A172 (cell line): ENCODE measurements around the gene CCDC9B. TPM values are rescaled to one million over a fixed set of nuclear protein-coding genes. Genes with fewer than 3 reads are reported as not detected.

ENCODE experiments used
- DNase-seq: peaks from one replicate; pipeline ENCODE4 v3.0.0-alpha.2; 2015; ENCODE audit warnings: low spot score
- total RNA-seq: library from RNA; depleted of rRNA; stranded (reverse); fragments of >200 nt; shearing (Covaris generic); gene quantifications from 2 replicates; pipeline ENCODE4 v1.2.3, GENCODE V29; 2014

Gene CCDC9B
- total RNA-seq, 1 experiment from 2014 or later: 4.4 TPM

DNA sequence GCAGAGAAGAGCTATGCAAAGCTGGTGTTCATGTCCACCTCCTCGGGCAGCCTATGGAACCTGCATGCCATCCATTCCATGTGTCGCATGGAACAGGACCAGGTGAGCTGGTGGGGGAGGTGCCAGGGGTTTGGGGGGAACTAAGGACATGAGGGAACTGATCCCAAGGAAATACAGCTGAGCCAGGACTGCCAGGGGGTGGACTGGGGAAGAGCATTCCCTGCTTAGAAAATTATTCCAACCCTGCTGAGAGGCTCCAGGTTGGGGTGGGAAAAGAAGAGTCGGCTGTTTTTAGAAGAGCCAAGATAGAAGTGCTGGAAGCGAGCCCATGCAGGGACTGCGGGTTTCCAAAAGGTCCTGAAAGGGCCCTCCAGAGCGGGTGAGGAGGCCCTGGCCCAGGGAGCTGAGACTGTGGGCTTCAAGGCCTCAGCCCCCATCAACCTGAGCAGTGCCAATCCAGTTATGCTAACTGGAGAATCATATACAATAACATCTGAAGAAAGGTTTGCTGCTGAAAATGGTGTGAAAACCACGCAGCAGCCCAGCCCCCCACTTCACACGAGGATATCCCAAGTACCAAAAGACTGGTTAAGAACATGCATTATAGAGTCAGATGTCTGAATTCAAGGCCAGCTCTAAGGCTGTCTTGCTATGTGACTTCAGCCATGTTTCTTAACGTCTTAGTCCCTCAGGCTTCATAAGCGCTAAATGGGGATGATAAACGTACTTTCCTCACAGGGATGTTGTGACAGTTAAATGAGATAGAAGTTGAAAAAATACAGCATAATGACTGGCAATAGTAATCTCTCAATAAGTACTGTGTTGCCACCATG, 25.1 kb upstream of the CCDC9B start:
- no peak for DNase-seq

DNA sequence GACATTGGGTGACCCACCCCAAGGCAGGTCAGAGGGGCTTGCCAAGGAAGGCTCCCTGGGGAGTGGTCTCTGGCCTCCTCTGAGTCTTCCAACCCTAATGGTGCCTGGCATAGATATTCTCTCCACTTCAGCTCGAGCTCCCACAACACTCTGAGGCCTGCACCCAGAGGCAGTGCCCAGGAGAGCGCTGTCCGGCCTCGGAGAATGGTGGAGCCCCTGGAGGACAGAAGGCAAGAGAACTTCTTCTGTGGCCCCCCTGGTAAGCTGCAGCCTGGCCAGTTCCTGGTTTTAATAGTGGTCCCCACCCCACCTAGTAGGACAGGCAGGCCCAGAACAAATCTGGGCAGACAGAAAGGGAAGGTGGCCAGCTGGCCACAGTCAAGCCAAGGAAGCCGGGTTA, 24.3 kb upstream of the CCDC9B start:
- no peak for DNase-seq

DNA sequence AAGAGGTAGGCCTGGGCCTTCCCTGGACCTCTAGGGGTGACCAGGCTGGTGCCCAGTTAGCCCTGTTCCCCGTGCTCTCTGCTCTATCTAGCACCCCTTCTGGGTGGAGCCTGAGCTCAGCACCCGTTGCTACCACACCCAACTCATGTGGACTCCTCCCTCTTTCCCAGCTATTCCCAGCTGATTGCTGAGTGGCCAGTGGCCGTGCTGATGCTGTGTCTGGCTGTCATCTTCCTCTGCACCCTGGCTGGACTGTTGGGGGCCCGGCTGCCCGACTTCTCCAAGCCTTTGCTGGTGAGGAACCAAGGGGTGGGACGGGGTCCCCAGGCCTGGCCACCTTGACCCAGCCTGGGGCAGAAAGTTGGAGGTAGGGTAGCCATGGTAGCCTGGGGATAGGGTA, 23.5 kb upstream of the CCDC9B start:
- DNase-seq: no peak

DNA sequence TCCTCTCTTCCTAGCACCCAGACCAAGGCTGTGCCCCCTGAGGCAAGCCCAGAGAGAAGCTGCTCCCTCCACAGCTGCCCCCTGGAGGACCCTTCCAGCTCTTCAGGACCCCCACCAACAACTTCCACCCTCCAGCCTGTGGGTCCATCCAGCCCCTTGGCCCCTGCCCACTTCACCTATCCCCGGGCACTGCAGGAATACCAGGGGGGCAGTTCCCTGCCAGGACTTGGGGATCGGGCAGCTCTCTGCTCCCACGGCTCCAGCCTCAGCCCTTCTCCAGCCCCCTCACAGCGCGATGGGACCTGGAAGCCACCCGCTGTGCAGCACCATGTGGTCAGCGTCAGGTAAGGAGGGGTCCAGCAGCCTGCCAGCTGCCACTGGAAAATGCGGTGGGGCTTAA, 22.9 kb upstream of the CCDC9B start:
- no peak for DNase-seq

DNA sequence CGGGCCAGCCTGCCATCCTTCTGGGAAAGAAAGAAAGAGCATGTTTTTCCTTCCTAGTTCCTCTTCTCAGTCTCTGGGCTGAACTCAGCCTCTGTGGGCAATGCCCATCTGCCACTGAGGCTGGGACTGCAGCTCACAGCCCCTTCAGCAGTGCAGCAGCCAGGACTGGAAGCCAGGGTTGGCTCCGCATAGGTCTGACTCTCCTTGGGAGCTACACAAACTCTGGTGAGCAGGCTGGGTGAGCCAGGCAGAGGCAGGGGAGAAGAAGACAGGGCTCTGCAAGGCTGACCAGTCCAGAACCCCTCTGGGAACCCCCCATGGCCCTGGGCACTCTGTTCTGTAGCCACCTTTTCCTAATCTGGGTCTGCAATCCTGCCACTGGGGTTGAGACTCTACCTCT, 20.9 kb upstream of the CCDC9B start:
- DNase-seq: no peak

DNA sequence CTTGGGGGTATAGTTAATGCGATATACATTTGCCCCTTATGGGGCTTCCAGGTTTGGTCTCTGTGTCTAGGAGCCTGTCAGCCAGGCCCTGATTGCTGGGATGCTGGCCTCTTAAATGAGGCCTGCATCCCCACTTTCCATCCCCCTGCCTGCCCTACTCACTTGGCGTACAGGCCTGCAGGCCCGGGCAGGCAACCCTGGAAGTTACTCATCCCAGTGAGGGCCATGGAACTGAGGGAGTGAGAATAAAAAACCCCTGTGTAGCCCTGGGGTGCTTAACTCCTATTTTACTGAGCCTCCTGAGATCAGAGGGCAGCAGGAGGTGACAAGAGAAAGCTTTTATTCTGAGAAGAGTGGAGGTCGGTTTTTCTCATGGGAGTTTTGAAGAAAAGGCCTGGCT, 19.3 kb upstream of the CCDC9B start:
- DNase-seq: no peak

DNA sequence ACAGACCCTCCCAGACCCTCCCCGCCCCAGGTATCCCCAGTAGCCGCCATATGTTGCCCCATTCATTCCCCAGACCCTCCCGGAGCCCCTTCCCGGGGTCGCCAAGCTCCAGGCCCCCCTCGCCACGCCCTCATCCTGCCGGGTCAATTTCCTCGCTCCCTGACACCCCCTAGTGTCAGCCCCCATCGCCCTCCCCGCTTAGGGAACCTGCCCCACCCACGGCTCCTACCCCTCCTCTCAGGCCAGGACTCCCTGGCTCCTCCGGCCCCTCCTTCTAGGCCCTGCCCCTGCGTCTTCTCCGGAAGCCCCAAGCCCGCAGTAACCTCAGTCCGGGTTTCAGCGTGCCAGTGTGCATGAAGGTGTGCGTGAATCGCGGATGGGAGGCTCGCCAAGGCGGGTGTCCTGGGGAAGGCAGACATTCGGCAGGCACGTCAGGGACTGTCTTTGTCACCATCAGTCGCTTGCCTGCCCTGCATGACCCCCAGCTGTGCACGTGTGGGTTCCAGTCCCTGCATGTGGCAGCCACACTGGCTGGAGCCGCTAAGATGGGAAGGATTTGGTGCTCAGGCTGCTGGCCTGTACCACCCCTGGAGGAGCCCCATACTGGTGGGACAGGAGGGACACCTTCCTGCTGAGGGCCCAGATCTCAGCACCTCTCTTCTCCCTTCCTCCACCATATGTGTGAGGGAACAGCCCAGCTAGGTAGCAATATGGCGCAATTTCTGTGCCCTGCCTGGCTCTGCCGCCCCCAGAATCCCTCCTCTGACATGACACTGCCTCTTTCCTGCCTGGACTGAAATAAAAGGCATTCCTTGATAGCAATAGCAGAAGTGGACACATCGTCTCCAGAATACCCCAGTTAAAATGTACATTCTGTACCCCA, 18.0 kb upstream of the CCDC9B start:
- no peak for DNase-seq

DNA sequence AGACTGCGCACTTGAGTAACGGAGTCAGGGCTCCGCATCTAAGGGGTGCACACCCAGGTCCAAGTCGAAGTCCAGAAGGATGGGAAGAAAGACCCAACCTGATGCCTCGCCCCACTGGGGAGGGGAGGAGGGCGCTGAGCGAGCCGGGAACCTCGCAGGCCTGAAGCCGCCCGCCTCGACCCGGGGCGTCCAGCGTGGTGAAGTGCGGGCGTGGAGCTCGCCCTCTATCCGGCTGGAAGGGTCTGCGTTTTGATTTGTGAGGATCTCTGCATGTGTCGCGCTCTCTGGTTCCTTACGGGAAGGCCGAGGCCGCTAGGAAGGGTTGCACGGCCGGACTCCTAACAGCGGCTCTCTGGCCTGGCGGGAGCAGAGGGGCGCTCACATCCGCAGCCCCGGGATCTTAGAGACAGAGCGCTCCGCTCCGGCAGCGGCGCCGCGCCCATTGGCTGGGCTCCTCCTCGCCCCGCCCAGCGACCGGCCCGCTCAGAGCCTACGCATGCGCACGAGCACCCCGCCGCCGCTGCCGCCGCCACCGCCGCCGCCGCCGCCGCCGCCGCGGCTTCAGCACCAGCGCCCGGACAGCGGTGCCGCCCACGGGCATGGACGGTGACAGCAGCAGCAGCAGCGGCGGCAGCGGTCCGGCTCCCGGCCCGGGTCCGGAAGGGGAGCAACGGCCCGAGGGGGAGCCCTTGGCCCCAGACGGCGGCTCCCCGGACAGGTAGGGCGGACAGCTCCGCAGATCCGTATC, 17.2 kb upstream of the CCDC9B start, which contains the start of gene DISP2:
Gene DISP2, plus strand, starts transcription at position 497 of the 748 bp plus-strand sequence. Its CDS starts 103 bp downstream, at position 600.
- peak; percentile 60 for DNase-seq

DNA sequence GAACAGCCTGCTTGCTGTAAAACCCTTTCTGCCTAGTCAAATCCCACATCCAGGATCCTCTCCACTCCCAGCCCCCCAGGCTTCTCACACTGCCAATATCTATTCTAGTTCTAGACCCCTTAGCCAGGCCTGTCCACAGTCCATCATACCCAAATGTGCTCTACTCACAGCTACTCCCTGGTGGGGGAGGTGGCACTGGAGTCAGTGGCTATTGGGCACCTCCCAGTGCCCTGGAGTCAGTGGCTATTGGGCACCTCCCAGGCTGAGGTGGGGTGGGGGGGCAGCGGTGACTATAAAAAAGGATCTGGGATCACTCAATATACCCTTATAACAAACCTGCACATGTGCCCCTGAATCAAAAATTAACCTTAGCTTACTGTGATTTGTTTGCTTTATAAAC, 16.5 kb upstream of the CCDC9B start:
- DNase-seq: no peak

DNA sequence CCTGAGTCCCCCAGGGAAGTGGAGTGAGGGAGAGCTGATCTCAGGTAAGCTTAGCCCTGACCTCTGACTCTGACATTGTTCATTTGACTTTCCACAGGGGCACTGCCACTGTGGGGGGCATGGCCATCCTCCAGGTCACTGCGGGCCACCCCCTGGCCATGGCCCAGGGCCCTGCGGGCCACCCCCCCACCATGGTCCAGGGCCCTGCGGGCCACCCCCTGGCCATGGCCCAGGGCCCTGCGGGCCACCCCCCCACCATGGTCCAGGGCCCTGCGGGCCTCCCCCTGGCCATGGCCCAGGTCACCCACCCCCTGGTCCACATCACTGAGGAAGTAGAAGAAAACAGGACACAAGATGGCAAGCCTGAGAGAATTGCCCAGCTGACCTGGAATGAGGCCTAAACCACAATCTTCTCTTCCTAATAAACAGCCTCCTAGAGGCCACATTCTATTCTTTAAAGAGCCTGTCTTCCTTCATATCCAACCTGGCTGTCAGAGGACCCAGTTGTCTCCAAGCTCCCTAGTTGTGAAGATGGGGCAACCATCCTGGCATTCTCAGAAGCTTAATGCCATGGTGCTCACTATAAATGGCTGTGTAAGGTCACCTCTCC, 15.3 kb upstream of the CCDC9B start:
- DNase-seq: no peak

DNA sequence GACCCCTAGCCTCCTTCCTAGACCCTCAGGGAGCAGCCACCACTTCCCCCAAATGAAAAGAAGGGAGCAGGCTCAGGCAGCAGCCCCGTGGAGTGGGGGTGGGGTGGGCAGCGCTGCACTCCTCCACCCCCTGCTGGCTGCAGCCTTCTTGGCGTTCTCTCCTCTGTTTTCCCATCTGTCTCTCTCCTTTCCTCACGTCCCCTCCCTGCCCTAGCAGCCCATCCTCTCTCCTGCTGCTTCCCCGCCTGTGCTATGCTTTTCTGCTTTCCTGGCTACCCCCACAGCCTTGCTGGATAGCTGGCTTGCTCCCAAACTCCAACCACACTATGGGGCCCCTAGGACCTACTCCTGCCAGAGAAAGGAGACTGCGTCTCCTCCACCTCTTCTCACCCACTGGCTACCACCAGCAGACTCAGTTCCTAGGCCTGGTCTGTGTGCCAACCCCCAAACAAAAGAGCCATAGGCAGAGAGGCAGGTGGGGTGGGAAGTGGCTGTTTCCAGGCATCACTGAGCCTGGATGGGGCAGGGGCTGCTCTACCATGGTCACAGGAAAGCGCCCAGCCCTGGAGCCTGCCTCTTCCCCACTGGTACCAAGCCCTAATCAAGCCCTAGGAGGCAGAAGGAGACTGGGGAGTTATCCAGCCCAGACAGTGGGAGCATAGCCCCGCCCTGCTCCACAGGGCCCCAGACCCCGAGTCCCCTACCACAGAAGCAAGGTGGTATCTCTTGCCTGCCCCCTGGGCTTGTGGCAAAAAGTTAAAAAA, 13.9 kb upstream of the CCDC9B start:
- no peak for DNase-seq

DNA sequence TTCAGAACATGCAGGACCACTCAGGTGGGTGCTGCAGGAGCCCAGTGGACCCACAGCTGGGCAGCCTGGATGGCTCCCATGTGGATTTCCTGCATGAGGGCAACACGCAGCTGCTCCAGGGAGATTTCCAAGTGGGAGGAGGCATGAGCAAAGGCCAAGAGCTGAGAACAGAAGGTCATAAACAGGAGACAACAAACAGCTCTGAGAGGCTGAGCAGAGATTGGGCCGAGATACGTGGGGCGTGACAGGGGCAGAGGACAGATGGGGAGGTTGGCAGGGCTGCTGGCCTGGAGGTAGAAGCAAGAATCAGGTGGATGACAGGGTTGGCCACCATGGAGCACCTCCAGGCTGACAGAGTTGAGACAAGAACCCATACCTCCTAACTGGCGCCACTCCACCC, 13.0 kb upstream of the CCDC9B start:
- no peak for DNase-seq

DNA sequence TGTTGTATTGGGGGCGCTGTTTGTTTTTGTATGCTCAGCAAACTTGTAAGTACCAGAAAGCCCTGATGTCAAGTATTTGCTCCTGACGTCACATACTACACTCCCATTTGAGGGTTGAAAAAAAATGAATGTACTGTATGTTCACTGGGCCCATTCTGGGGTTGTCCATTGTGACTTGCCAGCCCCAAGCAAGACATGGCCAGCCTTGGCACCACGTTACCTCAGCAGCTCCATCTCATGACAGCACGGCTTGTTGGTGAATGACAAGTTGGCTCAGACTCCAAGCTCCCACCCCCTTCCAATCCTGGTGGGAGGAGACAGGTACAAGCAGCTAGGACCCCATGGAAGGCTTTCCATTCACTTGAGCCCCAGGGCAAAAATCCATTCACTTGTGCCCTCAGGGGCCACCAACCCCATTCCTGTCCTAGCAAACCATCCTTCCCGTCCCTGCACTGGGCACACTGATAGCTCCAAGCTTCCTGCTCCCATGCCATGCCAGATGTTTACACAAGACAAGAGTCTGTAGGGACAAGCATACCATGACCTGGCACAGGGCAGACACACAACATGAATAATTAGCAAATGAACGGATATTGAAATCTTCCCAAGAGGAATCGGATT, 11.7 kb upstream of the CCDC9B start:
- DNase-seq: no peak

DNA sequence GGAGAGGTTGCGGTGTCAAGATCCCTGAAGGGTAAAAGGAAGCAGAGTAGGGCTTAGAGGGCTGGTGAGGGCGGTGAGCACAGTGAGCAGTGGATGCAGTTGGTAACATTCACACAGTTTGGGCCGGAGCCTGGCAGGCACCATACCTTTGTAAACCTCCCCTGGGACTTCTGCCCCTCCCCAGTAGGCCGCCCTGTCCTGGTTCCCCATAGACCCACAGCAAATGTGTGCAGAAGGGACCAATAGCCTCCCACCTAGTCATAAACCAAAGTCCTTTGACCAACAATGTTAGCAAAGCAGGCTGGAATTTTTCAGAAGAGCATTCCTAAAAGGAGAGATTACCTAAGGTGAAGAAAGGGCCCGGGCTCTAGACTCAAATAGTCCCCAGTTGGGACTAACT, 8.4 kb upstream of the CCDC9B start:
- no peak for DNase-seq

DNA sequence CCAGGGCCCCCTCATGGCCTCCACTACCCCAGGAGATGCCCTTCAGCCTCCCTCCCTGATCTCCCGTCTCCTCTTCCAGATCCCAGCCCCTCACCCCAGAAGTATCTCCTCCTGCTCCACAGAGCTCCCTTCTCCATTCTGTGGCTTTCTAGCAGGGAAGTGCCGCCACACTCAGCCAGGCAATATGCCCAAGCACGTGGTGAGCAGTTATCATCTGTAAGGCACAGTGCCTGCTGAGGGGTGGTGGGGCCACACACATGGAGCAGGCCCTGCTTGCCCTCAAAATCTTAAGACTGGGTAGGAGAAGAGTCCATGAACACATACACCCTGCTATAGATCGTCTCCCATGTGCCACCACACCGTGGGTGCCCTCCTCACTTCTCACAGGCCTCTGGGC, 7.7 kb upstream of the CCDC9B start:
- no peak for DNase-seq

DNA sequence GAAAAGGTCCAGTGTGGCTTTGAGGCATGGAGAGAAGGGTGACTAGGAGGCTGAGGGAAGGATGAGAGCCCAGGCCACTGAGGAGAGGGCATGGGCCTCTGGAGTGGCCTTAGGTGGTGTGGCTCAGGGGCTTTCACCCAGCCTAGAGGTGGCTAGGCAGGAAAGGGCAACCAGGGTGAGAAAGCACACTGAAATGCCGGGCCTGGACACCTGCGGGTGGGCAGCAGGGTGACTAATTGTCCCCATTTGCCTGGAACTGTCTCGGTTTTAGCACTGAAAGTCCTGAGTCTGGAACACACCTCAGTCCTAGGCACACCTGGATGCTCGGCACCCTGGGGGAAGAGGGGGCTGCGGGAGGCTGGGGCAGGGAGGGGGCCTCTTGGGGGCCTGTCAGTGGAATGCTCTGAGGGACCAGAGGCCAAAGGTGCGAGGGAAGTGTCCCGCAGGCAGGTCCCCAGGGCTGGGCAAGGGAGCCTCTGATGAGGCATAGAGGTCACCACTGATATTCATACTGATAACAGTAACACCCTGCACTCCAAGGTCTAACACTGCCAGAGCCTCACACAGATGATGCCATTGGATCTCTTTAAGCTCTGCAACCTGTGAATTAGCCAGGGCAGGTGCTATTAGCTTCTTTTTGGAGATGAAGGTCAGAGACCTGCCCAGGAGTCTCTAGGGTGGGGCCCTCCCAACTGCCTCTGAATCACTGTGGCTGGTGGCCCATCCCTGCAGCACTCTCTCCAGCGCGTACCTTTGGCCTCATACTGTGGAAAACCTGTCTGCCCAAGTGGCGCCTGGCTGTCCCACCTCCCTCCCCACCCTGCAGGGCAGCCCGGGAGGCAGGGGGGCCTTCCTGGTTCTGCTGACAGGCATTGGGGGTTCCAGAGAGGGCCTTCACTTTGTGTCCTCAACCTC, 7.1 kb upstream of the CCDC9B start:
- DNase-seq: no peak

DNA sequence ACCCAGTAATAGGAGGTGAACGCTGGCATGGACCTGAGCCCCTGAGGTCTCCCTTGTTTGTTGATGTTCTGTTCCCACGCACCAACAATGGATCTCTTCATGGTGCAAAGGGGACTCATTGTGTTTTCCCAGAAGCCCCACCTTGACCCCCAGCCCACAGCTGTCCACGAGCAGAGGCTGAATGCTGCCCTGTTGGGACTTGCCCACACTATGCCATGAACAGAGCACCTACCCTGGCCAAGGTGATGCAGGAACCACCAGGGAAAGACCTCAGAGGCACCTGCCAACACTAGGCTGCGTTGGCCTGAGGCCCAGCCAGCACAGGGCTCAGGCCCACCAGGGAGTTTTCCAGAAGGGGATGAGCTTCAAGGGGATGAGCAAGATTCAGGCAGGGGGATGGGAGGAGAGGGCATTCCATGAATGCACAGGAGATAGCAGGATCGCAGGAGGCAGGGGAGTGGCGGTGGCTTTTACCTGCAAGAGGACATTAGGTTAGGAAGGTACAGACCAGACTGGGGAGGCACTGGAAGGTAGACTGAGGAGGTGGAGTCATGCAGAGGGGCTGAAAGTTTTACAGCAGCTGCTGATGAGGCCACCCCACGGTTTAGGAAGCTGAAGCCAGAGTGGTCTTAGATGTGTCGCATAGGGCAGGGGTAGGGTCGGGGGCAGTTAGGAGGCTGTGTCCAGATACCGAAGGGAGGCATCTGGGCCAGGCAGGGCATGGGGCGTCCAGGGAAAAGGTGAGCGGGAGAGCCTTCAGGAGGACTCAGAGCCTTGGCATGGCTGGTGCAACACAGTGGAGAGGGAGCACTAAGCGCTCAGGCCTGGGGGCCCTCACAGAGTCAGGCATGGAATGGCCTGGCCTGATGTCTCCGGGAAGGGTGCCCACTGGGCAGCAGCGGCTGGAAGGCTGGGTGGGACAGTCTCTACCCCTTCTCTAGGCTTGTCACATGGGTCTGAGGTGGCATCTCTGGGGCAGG, 6.1 kb upstream of the CCDC9B start:
- DNase-seq: no peak
